ENCODE measurements around the gene SAFB2.

Gene SAFB2

DNA sequence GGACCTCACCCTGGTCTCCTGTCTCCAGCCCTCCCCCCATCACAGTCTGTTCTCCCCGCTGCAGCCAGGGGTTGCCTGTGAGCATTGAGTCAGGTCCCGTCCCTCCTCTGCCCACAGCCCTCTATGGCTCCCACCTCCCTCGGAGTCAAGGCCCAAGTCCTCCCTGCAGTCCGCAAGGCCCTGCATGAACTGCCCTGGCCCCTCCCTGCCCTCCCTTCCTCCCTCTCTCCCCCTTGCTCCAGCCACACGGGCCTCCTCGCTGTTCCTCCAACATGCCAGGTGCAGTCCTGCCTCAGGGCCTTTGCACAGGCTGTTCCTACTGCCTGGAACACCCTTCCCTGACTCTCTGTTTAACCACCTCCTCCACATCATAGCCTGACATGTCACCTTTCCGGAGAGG lies 57.6 kb downstream of the SAFB2 start:
- Histone ChIP-seq H3K4me1 (ENCODE audit: insufficient read depth, insufficient read length) (peaks cover 21% of the 10 kb centered on the region), H3K4me3 (ENCODE audit: insufficient read length, low read depth) (no peak overlapping the region), H3K27me3 (ENCODE audit: insufficient read depth, insufficient read length) (peaks cover 5% of the 10 kb centered on the region), H3K9me3 (ENCODE audit: insufficient read depth, low read length) (peaks cover 15% of the 10 kb centered on the region; the same call in 1 of the 2 replicates), H3K36me3 (ENCODE audit: insufficient read depth, insufficient read length, low read length) (peaks cover 4% of the 10 kb centered on the region), H3K9ac (ENCODE audit: insufficient read length, low read depth) (no peak overlapping the region)
- no peak for TF ChIP-seq SUZ12 (IDR thresholded peaks at IDR 0.05; ENCODE audit: extremely low read depth, insufficient read depth, insufficient read length)
- TF ChIP-seq ZNF274 (IDR thresholded peaks at IDR 0.05; ENCODE audit: low read depth, low read length) = no peak
- TF ChIP-seq YY1 (IDR thresholded peaks at IDR 0.05; ENCODE audit: insufficient read depth, insufficient read length) = no peak
- no peak for DNase-seq (ENCODE audit: low read depth, low spot score)

DNA sequence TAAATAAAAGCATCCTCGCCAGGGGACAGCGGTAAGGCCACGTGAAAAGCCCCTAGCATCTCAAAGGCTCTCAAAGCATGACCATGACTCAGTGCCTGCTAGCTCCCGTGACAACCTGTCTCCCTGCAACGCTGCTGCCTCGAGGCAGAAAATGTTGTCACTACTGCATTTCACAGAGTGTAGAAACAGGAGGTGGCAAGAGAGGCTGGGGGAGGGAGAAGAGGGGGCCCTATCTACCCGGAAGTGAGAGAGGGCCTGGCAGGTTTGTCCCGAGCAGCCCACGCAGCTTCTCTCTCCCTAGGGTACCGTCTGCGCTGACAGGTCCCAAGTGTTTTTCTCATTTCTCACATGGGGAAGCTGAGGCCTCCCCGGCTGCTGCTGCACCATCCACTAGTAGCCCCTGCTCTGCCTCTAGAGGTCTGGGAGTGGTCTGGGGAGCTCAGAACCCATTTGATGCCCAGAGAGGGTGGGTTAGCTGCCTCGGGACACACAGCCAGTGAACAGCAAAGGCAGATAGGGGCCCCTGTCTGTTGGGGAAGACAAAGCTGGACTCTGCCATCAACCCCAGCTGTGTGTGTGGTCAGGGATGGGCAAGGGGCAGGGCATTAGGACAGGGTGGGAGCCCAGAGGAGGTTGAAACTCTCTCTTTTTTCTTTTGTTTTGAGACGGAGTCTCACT lies 58.5 kb downstream of the SAFB2 start:
- TF ChIP-seq ZNF274 (IDR thresholded peaks at IDR 0.05; ENCODE audit: low read depth, low read length) (no peak), SUZ12 (IDR thresholded peaks at IDR 0.05; ENCODE audit: extremely low read depth, insufficient read depth, insufficient read length) (no peak), YY1 (IDR thresholded peaks at IDR 0.05; ENCODE audit: insufficient read depth, insufficient read length) (no peak)
- Histone ChIP-seq H3K36me3 (ENCODE audit: insufficient read depth, insufficient read length, low read length) (peaks cover 4% of the 10 kb centered on the region), H3K9me3 (ENCODE audit: insufficient read depth, low read length) (peaks cover 15% of the 10 kb centered on the region; the same call in 1 of the 2 replicates), H3K4me1 (ENCODE audit: insufficient read depth, insufficient read length) (peaks cover 26% of the 10 kb centered on the region), H3K27me3 (ENCODE audit: insufficient read depth, insufficient read length) (peaks cover 5% of the 10 kb centered on the region), H3K9ac (ENCODE audit: insufficient read length, low read depth) (peak overlapping the region; percentile 18), H3K4me3 (ENCODE audit: insufficient read length, low read depth) (no peak overlapping the region)
- DNase-seq (ENCODE audit: low read depth, low spot score) = no peak

DNA sequence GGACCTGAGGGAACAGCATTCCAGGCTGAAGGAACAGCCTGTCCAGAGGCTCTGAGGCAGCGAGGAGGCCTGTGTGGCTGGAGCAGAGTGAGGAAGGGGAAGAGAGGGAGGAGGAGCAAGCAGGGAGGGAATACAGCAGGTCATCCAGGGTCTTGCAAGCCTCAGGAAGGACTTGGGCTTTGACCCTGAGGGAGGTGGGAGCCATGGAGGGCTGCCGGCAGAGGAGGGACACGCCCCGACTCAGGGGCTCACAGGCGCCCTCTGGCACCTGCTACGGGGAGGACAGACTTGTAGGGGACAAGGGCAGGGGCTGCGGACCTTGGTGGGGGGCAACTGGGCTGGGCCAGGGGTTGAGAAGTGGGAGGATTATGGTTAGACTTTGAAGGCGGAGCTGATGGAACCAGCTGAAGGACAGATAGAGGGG lies 59.6 kb downstream of the SAFB2 start:
- TF ChIP-seq YY1 (IDR thresholded peaks at IDR 0.05; ENCODE audit: insufficient read depth, insufficient read length) (no peak), ZNF274 (IDR thresholded peaks at IDR 0.05; ENCODE audit: low read depth, low read length) (no peak), SUZ12 (IDR thresholded peaks at IDR 0.05; ENCODE audit: extremely low read depth, insufficient read depth, insufficient read length) (no peak)
- peaks cover 29% of the 10 kb centered on the region for H3K4me1 ChIP-seq (ENCODE audit: insufficient read depth, insufficient read length)
- no peak overlapping the region for H3K4me3 ChIP-seq (ENCODE audit: insufficient read length, low read depth)
- H3K27me3 ChIP-seq (ENCODE audit: insufficient read depth, insufficient read length) = peaks cover 5% of the 10 kb centered on the region
- H3K9me3 ChIP-seq (ENCODE audit: insufficient read depth, low read length) = peaks cover 15% of the 10 kb centered on the region; the same call in 1 of the 2 replicates
- H3K9ac ChIP-seq (ENCODE audit: insufficient read length, low read depth) = no peak overlapping the region
- no peak for DNase-seq (ENCODE audit: low read depth, low spot score)
- H3K36me3 ChIP-seq (ENCODE audit: insufficient read depth, insufficient read length, low read length) = peaks cover 4% of the 10 kb centered on the region

DNA sequence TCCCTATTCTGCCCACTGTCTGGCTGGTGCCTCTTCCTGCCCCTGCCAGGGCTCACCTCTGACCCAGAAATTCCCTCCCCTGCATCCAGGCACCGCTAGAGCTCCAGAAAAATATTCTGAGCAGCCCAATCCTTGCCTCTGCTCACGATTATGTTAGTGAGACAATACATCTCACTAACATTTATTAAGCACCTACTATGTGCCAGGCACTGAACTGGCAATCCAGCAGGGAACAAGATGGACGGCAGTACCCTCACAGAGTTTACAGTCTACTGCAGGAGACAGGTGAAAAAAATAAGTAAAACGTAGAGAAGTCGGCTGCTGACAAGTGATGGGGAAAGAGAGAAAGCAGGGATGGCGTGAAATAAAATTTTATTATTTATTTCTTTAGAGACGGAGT lies 60.3 kb downstream of the SAFB2 start:
- H3K4me3 ChIP-seq (ENCODE audit: insufficient read length, low read depth) = no peak overlapping the region
- peaks cover 15% of the 10 kb centered on the region; the same call in 1 of the 2 replicates for H3K9me3 ChIP-seq (ENCODE audit: insufficient read depth, low read length)
- H3K36me3 ChIP-seq (ENCODE audit: insufficient read depth, insufficient read length, low read length) = peaks cover 4% of the 10 kb centered on the region
- H3K9ac ChIP-seq (ENCODE audit: insufficient read length, low read depth) = no peak overlapping the region
- no peak for DNase-seq (ENCODE audit: low read depth, low spot score)
- no peak for TF ChIP-seq SUZ12 (IDR thresholded peaks at IDR 0.05; ENCODE audit: extremely low read depth, insufficient read depth, insufficient read length)
- TF ChIP-seq YY1 (IDR thresholded peaks at IDR 0.05; ENCODE audit: insufficient read depth, insufficient read length) = no peak
- TF ChIP-seq ZNF274 (IDR thresholded peaks at IDR 0.05; ENCODE audit: low read depth, low read length) = no peak
- H3K4me1 ChIP-seq (ENCODE audit: insufficient read depth, insufficient read length) = peaks cover 28% of the 10 kb centered on the region
- peaks cover 4% of the 10 kb centered on the region for H3K27me3 ChIP-seq (ENCODE audit: insufficient read depth, insufficient read length)

DNA sequence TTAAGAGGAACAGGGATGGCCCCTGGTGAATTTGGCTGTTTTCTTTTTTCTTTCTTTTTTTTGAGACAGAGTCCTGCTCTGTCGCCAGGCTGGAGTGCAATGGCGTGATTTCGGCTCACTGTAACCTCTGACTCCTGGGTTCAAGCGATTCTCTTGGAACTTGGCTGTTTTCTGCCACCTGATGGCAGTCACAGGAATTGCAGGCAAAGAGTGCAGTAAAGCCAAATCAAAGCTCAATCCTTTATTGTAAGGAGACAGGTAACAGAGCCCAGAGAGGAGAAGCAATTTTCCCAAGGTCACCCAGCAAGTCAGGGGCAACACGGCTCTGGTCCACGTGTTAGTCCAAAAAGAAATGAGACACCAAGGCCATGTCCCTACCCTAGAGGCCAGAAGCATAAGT lies 61.0 kb downstream of the SAFB2 start:
- no peak overlapping the region for H3K9ac ChIP-seq (ENCODE audit: insufficient read length, low read depth)
- no peak for DNase-seq (ENCODE audit: low read depth, low spot score)
- no peak overlapping the region for H3K4me3 ChIP-seq (ENCODE audit: insufficient read length, low read depth)
- no peak for TF ChIP-seq ZNF274 (IDR thresholded peaks at IDR 0.05; ENCODE audit: low read depth, low read length)
- no peaks in the 10 kb centered on the region for H3K27me3 ChIP-seq (ENCODE audit: insufficient read depth, insufficient read length)
- peaks cover 31% of the 10 kb centered on the region for H3K4me1 ChIP-seq (ENCODE audit: insufficient read depth, insufficient read length)
- H3K36me3 ChIP-seq (ENCODE audit: insufficient read depth, insufficient read length, low read length) = peaks cover 4% of the 10 kb centered on the region
- H3K9me3 ChIP-seq (ENCODE audit: insufficient read depth, low read length) = peaks cover 15% of the 10 kb centered on the region; the same call in 1 of the 2 replicates

DNA sequence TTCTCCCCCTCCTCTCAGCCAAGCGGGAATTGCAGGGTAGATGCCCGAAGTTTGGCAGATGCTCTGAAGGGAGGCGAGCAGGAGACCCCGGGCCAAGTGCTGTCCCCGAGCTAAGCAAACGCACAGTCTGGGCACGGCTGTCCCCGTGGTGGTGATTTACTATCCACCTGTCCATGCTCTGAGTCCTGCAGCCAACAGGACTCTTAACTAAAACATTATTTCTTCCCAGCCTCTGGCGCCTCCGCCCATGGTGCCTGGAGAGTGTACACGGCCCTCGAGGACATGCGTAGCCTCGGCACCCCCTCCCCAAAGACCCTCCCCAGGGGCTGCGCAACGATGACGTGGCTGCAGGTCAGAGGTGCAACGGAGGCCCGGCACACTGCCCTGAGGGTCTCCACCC lies 62.4 kb downstream of the SAFB2 start:
- H3K4me1 ChIP-seq (ENCODE audit: insufficient read depth, insufficient read length) = peaks cover 31% of the 10 kb centered on the region
- no peak overlapping the region for H3K4me3 ChIP-seq (ENCODE audit: insufficient read length, low read depth)
- H3K36me3 ChIP-seq (ENCODE audit: insufficient read depth, insufficient read length, low read length) = peaks cover 4% of the 10 kb centered on the region
- no peak overlapping the region for H3K9ac ChIP-seq (ENCODE audit: insufficient read length, low read depth)
- H3K9me3 ChIP-seq (ENCODE audit: insufficient read depth, low read length) = peaks cover 15% of the 10 kb centered on the region; the same call in 1 of the 2 replicates
- no peak for DNase-seq (ENCODE audit: low read depth, low spot score)
- H3K27me3 ChIP-seq (ENCODE audit: insufficient read depth, insufficient read length) = no peaks in the 10 kb centered on the region
- TF ChIP-seq SUZ12 (IDR thresholded peaks at IDR 0.05; ENCODE audit: extremely low read depth, insufficient read depth, insufficient read length) = no peak
- no peak for TF ChIP-seq ZNF274 (IDR thresholded peaks at IDR 0.05; ENCODE audit: low read depth, low read length)
- no peak for TF ChIP-seq YY1 (IDR thresholded peaks at IDR 0.05; ENCODE audit: insufficient read depth, insufficient read length)

DNA sequence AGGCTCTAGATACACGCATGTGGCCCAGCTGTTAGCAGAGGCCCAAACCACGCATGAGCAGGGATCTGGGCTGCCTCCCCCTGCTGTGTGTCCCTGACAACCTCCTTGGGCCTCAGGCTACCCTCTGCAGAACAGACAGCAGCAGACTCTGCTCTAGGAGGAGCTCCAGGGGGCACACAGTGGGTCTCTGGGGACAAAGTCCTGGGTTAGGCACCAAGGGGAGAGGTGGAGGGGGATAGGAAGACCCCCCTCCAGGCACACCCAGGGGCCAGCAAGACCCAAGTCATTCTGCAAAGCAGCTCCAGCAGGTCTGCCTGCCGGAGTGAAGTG lies 62.8 kb downstream of the SAFB2 start:
- no peak for DNase-seq (ENCODE audit: low read depth, low spot score)
- Histone ChIP-seq H3K9ac (ENCODE audit: insufficient read length, low read depth) (peak overlapping the region; percentile 37), H3K4me1 (ENCODE audit: insufficient read depth, insufficient read length) (peaks cover 29% of the 10 kb centered on the region), H3K4me3 (ENCODE audit: insufficient read length, low read depth) (no peak overlapping the region), H3K27me3 (ENCODE audit: insufficient read depth, insufficient read length) (no peaks in the 10 kb centered on the region), H3K9me3 (ENCODE audit: insufficient read depth, low read length) (peaks cover 15% of the 10 kb centered on the region; the same call in 1 of the 2 replicates), H3K36me3 (ENCODE audit: insufficient read depth, insufficient read length, low read length) (peaks cover 4% of the 10 kb centered on the region)
- TF ChIP-seq ZNF274 (IDR thresholded peaks at IDR 0.05; ENCODE audit: low read depth, low read length) = no peak
- no peak for TF ChIP-seq YY1 (IDR thresholded peaks at IDR 0.05; ENCODE audit: insufficient read depth, insufficient read length)
- no peak for TF ChIP-seq SUZ12 (IDR thresholded peaks at IDR 0.05; ENCODE audit: extremely low read depth, insufficient read depth, insufficient read length)

Measured in NT2/D1 (cell line).